GM12801 (cell line): Measurements from ENCODE around the gene PPP1R13L.

ENCODE experiments used
- TF ChIP-seq, protein P1 (sequence below): IDR thresholded peaks from one replicate; pipeline ENCODE4 v1.5.1; 2011; ENCODE audit warnings: control low read depth; ENCODE audit not compliant: insufficient read length; ENCODE audit errors: extremely low read depth

Gene PPP1R13L

DNA sequence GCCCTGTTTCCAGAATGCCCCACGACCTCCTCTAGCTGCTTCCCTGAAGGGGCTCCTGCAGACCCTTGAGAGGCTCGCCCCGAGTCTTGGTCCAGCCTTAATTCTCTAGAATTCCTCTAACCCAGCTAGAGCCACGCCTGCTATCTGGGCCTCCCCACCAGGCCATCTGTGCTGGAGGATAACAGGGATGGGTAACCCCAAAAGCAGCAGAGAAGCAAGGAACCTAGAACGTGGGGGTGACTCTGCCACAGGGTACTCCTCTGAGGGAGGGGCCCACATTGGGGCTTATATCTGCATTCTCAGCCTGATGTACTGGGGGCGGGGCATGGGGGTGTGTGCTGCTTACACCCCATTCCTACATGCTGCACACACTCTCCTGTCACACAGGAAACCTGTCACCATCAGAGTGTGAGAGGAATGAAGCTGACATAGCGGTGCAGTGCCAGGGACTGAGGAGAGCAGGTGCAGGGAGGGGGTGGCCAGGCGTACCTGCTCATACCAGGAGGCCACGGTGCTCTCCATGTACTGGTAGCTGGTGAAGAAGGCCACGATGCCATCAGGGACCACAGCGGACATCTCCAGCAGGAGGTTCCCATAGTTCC lies 50.5 kb downstream of the PPP1R13L start:
- TF ChIP-seq, protein P1, sequence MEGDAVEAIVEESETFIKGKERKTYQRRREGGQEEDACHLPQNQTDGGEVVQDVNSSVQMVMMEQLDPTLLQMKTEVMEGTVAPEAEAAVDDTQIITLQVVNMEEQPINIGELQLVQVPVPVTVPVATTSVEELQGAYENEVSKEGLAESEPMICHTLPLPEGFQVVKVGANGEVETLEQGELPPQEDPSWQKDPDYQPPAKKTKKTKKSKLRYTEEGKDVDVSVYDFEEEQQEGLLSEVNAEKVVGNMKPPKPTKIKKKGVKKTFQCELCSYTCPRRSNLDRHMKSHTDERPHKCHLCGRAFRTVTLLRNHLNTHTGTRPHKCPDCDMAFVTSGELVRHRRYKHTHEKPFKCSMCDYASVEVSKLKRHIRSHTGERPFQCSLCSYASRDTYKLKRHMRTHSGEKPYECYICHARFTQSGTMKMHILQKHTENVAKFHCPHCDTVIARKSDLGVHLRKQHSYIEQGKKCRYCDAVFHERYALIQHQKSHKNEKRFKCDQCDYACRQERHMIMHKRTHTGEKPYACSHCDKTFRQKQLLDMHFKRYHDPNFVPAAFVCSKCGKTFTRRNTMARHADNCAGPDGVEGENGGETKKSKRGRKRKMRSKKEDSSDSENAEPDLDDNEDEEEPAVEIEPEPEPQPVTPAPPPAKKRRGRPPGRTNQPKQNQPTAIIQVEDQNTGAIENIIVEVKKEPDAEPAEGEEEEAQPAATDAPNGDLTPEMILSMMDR, result no peak

DNA sequence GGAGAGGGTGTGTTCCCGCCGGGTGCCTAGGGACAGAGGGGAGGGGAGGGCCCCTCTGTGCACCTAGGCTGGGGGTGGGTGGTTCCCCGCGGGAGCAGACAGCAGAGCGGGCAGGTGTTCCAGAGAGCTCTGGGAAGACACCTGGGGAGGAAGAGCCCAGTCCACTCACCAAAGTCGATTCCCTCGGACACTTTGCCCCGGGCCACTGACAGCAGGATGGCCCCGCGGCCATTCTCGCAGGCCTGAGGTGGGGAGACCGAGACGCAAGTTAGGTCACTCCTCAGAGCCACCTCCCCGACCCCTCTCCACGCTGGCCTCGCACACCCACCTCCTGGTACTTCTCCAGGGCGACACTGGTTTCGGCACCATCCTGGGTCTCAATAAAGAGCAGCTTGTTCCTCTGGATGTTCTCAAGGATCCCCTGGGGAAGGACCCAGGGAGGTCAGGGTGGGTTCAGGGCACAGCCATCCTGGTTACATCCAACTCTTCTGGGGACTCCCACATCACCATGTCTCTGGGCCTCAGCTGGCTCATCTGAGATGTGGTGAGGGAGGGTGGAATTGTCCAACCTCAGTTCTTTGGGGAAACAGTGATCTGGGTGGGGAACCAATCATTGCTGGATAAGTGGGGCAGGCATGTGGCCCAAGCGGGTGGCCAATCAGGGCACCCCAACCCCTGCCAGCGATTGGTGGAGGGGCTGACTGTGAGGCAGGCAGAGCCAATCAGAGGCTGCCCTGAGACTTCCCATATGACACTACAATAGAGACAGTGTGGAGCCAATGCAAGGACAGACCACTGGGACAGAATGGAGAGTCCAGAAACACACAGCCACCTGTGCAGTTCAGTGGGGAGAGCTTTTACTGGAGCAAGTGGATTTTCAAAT lies 51.7 kb downstream of the PPP1R13L start:
- TF ChIP-seq, protein P1, result no peak

DNA sequence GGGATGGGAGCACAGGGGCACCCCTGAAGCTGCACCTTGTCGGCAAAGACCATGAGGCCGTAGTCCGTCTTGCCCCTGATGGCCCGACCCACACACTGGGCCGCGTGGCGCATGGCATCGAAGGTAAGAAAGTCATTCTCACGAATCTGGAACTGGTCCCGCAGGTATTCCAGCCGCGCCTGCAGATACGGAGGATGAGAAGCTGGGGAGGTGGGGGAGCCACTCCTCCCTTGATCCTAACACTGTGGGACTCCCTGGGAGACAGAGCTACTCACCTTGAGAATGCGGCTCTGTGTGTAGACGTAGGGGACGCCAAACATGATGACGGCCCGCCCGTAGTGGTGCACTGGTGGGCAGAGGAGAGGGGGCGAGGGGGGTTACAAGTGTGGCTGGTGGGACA lies 52.4 kb downstream of the PPP1R13L start:
- TF ChIP-seq, protein P1, result no peak

DNA sequence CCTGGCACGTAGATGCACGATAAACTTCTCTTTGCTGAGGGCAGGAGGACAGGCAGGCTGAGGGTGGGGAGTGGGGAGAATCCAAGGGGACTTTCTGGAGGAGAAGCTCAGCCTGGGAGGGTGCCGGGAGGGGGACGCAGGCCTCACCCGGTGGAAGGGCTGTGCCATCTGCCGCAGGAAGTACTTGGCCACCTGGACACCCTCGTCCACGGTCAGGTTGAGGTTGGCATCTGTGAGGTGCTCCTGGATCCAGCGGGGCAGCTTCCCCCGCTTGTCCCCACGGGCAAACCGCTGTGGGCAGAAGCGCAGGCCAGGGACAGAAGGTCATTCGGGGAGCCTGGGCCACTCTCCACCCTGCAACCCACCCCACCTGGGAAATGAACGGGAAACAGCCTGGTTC lies 52.8 kb downstream of the PPP1R13L start:
- TF ChIP-seq, protein P1, result no peak

DNA sequence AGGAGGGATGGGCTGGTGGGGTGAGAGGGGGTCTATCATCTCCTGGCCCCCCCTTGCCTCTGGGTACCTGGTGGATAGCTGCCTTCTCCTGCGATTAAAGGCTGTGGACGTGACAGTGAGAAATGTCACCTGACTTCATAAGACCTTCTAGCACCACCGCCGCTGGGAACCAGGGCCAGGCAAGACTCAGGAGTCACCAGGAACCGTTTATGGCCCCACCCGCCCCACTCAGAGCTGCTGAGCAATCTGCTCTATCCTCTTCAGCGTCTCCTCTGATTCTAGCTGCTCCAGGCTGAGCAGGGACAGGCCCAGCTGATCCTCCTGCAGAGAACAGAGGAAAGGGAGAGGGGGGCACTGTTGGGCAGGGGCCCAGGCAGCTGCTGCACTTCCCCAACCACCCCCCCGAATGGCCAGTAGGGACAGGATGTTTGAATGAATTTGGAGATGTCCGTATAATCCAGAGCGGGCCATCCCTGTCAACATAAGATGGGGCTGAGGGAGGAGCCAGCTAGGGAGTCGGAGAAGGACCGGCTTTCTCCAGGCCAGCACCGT lies 53.4 kb downstream of the PPP1R13L start:
- TF ChIP-seq, protein P1, result no peak

DNA sequence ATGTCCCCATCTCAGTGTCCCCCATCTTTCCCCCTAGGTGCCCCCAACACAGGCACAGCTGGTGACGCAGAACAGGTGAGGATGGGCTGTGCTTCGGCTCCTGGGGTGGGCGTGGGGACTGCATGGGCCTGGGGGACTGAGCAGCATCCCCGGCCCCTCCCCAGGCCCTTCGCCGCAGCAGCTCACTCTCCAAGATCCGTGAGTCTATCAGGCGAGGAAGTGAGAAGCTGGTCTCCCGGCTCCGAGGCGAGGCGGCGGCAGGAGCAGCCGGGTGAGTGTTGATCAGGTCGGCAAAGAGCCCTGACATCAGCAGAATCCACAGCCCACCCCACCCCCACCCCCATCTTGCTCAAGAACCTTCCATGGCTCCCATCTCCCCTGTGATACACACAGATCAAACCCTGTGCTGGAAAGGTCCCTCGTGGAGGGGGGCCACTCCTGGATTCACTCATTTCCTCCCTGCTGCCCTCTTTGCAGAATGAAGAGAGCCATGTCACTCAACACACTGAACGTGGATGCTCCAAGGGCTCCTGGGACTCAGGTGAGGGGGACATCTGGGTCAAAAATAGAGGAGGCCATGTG lies 54.3 kb downstream of the PPP1R13L start:
- TF ChIP-seq, protein P1, result no peak

DNA sequence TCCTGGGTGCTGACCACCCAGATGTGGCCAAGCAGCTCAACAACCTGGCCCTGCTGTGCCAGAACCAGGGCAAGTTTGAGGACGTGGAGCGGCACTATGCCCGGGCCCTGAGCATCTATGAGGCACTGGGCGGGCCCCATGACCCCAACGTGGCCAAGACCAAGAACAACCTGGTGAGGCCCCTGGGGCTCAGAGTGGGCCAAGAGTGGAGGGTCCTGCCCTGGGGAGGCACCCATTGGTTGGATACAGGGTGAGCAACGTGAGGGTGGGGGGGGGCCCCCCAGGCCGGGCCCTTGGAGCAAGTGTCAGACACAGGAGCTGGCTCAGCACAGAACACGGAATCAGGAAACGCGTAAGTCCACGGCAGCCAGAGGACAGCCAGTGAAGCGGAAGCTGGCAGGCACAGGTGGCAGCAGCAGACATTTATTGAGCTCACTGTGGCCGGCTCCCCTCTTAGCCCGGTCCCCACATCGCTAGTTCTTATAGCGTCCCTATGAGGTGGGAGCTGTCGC lies 55.4 kb downstream of the PPP1R13L start:
- TF ChIP-seq, protein P1, result no peak
